Gastrocnemius medialis (tissue), 4 donors: ENCODE results near the gene CLN6. TPM values are rescaled to one million over a fixed set of nuclear protein-coding genes. Genes with fewer than 3 reads are reported as not detected.

ENCODE experiments used
- ATAC-seq, 2 donors: fragments of 150-250 bp; one replicate each; pipeline ENCODE4 v1.9.1; 2016
- DNase-seq, 2 donors: peaks; one replicate each; pipeline ENCODE4 v3.0.0-alpha.2; 2019
- H3K27ac ChIP-seq, 4 donors: fragments of 200-600 bp; sonication (generic); 1 replicate in 1 of 4; 2 replicates in 3 of 4; pipeline ENCODE4 v1.5.1; 2016 to 2018; ENCODE audit warnings: mild to moderate bottlenecking in 2 of 4, moderate library complexity in 1 of 4
- H3K27me3 ChIP-seq, 3 donors: fragments of 200-600 bp; sonication (generic) in 2 of 3; 1 replicate in 1 of 3; 2 replicates in 2 of 3; pipeline versions ENCODE4 v1.5.1 to v1.6.0; 2016 to 2019; ENCODE audit warnings: mild to moderate bottlenecking in 1 of 3, moderate library complexity in 1 of 3
- H3K36me3 ChIP-seq, 2 donors: fragments of 200-600 bp; sonication (generic) in 1 of 2; one replicate each; pipeline ENCODE4 v1.5.1; 2017 to 2018
- H3K4me1 ChIP-seq, 2 donors: fragments of 200-600 bp; sonication (generic) in 1 of 2; one replicate each; pipeline ENCODE4 v1.5.1; 2016 to 2017; ENCODE audit warnings: mild to moderate bottlenecking in 2 of 2
- H3K4me3 ChIP-seq, 4 donors: fragments of 200-600 bp; sonication (generic) in 3 of 4; 1 replicate in 1 of 4; 2 replicates in 3 of 4; pipeline ENCODE4 v1.5.1; 2016 to 2019; ENCODE audit warnings: mild to moderate bottlenecking in 2 of 4
- H3K9me3 ChIP-seq, 3 donors: fragments of 200-600 bp; sonication (generic) in 2 of 3; 1 replicate in 1 of 3; 2 replicates in 2 of 3; pipeline ENCODE4 v1.5.1; 2016 to 2019
- POLR2A ChIP-seq, 2 donors: fragments of 450-650 bp; IDR thresholded peaks; one replicate each; pipeline ENCODE4 v1.6.1; 2017; ENCODE audit warnings: antibody characterized with exemption in 2 of 2, mild to moderate bottlenecking in 2 of 2, moderate library complexity in 2 of 2
- in situ Hi-C, 4 donors: fragments of 200-750 bp; cut with MboI; loops; one replicate each; pipeline versions ENCODE4 v1.15.0 to v1.8.0; 2017; ENCODE audit warnings: low sequenced_read_pairs in 4 of 4
- intact Hi-C: fragments of 100-400 bp; cut with DNase I; formaldehyde crosslinking; loops from one replicate; pipeline ENCODE4 v1.15.1; 2023; ENCODE audit warnings: low total_unique reads
- total RNA-seq, 4 donors: library from RNA; depleted of rRNA; stranded (reverse); fragments of >200 nt; gene quantifications; one replicate each; pipeline versions ENCODE4 v1.1.0 to v1.2.3, GENCODE V29; 2016
- TF ChIP-seq, protein P1 (sequence below), 5 experiments: fragments of 450-650 bp in 3 of 5; fragments of 200-600 bp in 2 of 5; sonication (generic) in 2 of 5; IDR thresholded peaks in 4 of 5; conservative IDR thresholded peaks in 1 of 5; 1 replicate in 4 of 5; 2 replicates in 1 of 5; pipeline ENCODE4 v1.5.1; 2016 to 2019; ENCODE audit warnings: antibody characterized with exemption in 5 of 5, mild to moderate bottlenecking in 3 of 5, moderate library complexity in 3 of 5

Gene CLN6
- total RNA-seq, 4 donors from 2014 or later: 17.1 to 18.9 (median 18.5) TPM

DNA sequence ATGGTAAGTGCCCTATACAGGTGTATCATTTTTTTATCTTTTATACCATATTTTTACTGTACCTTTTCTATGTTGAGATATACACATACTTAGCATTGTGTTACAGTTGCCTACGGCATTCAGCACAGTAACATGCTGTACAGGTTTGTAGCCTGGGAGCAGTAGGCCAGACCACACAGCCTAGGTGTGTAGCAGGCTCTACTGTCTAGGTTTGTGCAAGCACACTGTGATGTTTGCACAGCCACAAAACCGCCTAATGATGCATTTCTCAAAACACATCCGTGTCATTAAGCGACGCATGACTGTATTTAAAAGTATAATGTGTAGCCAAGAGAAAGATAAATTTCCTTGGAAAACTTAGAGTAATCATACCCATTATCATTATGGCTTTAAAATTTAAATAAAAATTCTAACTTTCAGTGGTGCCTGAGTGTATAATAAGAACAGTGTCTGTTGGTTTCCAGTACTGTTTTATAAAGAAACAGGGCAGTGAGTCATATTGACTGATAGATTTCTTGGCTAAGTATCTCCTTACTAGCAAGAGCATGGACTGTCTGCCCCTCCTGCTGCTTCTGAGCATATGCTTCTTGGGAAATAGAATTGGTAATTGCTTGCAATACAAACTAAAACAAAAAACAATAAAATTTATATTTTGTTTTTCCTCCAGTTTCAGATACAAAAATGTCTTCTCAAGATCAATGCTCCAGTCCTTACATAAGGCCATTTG lies 42.7 kb downstream of the CLN6 start:
- Histone ChIP-seq H3K4me1 (peaks cover 60 to 69% of the 10 kb centered on the region in 2 donors), H3K27me3 (no peaks in the 10 kb centered on the region), H3K4me3 (peak overlapping the region in 1 of 4 donors; percentile 22), H3K36me3 (peaks cover 0 to 11% of the 10 kb centered on the region in 2 donors), H3K9me3 (no peaks in the 10 kb centered on the region), H3K27ac (peak overlapping the region; percentile 75 to 84 (median 80))
- intact Hi-C loops (loop anchor here (5.0 kb wide), 1 partner anchor 40 kb away; the partner anchor contains the start of gene CLN6), in situ Hi-C loops (no loop called here)
- ATAC-seq: peak; percentile 64 to 72
- DNase-seq: peak in 1 of 2 donors; percentile 31
- no peak for TF ChIP-seq POLR2A (IDR thresholded peaks at IDR 0.05)
- TF ChIP-seq, protein P1, sequence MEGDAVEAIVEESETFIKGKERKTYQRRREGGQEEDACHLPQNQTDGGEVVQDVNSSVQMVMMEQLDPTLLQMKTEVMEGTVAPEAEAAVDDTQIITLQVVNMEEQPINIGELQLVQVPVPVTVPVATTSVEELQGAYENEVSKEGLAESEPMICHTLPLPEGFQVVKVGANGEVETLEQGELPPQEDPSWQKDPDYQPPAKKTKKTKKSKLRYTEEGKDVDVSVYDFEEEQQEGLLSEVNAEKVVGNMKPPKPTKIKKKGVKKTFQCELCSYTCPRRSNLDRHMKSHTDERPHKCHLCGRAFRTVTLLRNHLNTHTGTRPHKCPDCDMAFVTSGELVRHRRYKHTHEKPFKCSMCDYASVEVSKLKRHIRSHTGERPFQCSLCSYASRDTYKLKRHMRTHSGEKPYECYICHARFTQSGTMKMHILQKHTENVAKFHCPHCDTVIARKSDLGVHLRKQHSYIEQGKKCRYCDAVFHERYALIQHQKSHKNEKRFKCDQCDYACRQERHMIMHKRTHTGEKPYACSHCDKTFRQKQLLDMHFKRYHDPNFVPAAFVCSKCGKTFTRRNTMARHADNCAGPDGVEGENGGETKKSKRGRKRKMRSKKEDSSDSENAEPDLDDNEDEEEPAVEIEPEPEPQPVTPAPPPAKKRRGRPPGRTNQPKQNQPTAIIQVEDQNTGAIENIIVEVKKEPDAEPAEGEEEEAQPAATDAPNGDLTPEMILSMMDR (IDR thresholded peaks at IDR 0.05 in 4 of 5, conservative IDR thresholded peaks at IDR 0.05 in 1 of 5): no peak

DNA sequence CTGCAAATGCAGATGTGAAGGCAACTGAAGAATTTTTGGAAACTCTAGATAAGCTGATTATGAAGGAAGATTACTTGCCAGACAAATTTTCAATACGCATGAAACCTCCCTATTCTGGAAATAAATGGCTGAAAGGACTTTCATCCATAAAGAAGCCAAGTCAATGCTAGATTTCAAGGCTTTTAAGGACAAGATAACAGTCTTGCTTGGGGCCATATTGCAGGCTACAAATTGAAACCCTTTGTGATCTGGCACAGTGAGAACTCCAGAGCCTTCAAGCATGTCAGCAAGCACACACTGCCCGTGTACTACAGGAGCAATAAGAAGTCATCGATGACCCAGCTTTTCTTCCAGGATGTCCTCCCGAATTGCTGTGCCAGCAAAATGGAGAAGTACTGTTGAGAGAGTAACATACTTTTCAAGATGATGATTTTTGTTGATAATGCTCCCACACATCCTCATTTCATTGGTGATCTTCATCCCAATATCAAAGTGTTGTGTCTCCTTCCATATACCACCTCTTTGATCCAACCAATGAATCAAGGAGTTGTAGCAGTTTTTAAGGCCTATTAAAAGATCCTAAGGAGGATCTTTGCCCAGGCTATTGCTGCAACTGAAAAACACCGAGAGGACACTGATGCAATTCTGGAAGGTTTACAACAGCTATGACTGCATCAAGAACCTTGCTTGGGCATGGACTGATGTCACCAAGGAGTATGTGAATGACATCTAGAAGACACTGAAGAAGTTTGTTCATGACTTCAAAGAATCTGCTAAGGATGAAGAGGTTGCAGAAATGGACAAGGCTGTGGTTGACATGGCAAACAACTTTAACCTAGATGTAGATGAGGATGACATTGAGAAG lies 44.7 kb downstream of the CLN6 start:
- TF ChIP-seq, protein P1 (IDR thresholded peaks at IDR 0.05 in 4 of 5, conservative IDR thresholded peaks at IDR 0.05 in 1 of 5): no peak
- no peak for TF ChIP-seq POLR2A (IDR thresholded peaks at IDR 0.05)
- DNase-seq (peak in 1 of 2 donors; percentile 41), ATAC-seq (peak; percentile 54 to 75)
- Histone ChIP-seq H3K36me3 (peaks cover 0 to 21% of the 10 kb centered on the region in 2 donors), H3K4me1 (peaks cover 48 to 50% of the 10 kb centered on the region in 2 donors), H3K9me3 (no peaks in the 10 kb centered on the region), H3K27me3 (no peaks in the 10 kb centered on the region), H3K4me3 (no peak overlapping the region), H3K27ac (peak overlapping the region; percentile 75 to 84 (median 80))
- intact Hi-C loops: loop anchor here (5.0 kb wide), 1 partner anchor 42 kb away; the partner anchor contains the start of gene CLN6
- in situ Hi-C loops: no loop called here

DNA sequence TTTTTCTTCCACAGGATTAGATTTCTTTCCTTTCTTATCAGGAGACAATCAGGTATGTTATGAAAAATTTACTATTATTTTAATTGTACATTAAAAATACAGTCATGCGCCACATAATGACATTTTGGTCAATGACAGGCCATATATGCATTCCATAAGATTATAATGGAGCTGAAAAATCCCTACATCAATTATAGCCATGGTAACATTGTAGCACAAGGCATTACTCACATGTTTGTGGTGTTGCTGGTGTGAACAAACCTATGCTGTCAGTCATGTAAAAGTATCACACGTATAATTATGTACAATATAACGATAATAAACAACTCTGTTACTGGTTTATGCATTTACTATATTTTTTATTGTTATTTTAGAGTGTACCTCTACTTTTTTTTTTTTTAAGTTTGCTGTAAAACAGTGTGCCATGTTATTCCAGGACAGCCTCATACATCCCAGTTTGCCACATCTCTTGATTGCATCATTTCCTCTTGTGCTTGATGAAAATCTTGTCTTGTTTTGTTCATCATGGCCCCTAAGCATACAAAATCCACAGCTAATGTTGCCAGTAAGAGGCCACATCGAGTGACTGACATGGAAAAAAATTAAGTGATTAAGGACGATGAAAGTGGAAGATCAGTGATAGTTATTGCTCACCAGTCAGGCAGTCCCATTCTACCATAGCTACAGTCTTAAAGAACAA lies 45.8 kb downstream of the CLN6 start:
- H3K9me3 ChIP-seq: no peaks in the 10 kb centered on the region
- in situ Hi-C loops: no loop called here
- H3K4me1 ChIP-seq: peaks cover 40 to 42% of the 10 kb centered on the region in 2 donors
- ATAC-seq (no peak), DNase-seq (no peak)
- no peak overlapping the region for H3K4me3 ChIP-seq
- no peaks in the 10 kb centered on the region for H3K27me3 ChIP-seq
- H3K36me3 ChIP-seq: peaks cover 0 to 24% of the 10 kb centered on the region in 2 donors
- TF ChIP-seq POLR2A (IDR thresholded peaks at IDR 0.05): no peak
- TF ChIP-seq, protein P1 (IDR thresholded peaks at IDR 0.05 in 4 of 5, conservative IDR thresholded peaks at IDR 0.05 in 1 of 5): no peak
- H3K27ac ChIP-seq: peak overlapping the region in 3 of 4 donors; percentile 75 to 84 (median 80)
- intact Hi-C loops: no loop called here

DNA sequence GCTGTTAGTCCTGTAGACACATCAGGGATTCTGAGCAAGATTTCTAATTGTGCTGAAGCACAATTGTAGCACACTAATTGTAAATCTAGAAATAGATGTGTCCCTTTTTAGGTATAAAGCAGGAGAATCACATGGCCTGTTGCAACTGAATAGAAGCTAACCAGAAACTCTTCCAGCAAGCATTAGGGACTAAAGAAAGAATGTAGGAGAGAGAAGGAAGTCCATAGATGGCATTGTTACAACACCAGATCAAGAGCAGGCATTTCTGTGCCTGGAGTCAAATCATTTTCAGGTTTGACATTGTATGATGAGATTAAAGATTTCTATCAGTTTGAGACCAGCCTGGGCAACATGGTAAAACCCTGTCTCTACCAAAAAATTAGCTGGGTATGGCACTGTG lies 51.8 kb downstream of the CLN6 start:
- in situ Hi-C loops (no loop called here), intact Hi-C loops (no loop called here)
- H3K4me3 ChIP-seq: no peak overlapping the region
- no peaks in the 10 kb centered on the region for H3K9me3 ChIP-seq
- DNase-seq (no peak), ATAC-seq (no peak)
- no peaks in the 10 kb centered on the region for H3K27me3 ChIP-seq
- H3K27ac ChIP-seq: no peak overlapping the region
- no peaks in the 10 kb centered on the region for H3K4me1 ChIP-seq
- H3K36me3 ChIP-seq: peaks cover 2 to 57% of the 10 kb centered on the region in 2 donors
- TF ChIP-seq, protein P1 (IDR thresholded peaks at IDR 0.05 in 4 of 5, conservative IDR thresholded peaks at IDR 0.05 in 1 of 5): no peak
- TF ChIP-seq POLR2A (IDR thresholded peaks at IDR 0.05): no peak
